ENCODE measurements around the gene TMCC2.

DNA sequence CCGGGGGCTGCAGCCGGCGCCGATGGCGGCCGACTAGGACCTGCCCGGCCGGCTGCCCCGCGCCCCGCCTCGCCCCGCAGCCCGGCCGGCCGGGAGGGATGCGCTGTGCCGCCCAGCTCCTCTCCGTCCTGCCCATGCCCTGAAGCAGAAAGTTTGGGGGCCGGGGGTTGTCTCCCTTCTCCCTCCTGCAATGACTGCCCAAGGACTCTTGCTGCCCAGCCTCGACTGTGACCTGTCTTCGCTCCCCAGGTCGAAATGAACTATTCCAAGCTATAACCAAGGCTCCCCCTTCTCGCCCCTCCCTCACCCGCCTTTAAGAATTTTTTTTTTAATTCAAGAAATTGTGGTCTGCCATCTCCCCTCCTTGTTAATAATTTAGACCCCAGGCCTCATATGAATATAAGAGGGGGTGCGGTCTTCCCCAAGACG is 361 bp downstream of the TMCC2 start:
- no peak for TF ChIP-seq CTCF (IDR thresholded peaks at IDR 0.05)
- TF ChIP-seq POLR2A (IDR thresholded peaks at IDR 0.05): no peak

Measured in Peyer's patch (tissue), 4 donors.